H1 (cell line): ENCODE data around the gene LEMD1. TPM values are rescaled to one million over a fixed set of nuclear protein-coding genes. Genes with fewer than 3 reads are reported as not detected.

Source experiments
- CTCF ChIA-PET: fragments of 300-600 bp; sonication (Branson Sonifier 250); formaldehyde crosslinking; loops from one replicate; lab custom pipeline; 2021; ENCODE audit not compliant: partially characterized antibody; lab: Charles Lee
- POLR2A ChIA-PET: fragments of 300-600 bp; sonication (Branson Sonifier 250); formaldehyde crosslinking; loops from one replicate; lab custom pipeline; 2021; ENCODE audit warnings: inconsistent platforms; ENCODE audit not compliant: partially characterized antibody; lab: Charles Lee
- DNase-seq, 2 experiments: peaks; one replicate each; pipeline versions ENCODE4 v3.0.0 to v3.0.0-alpha.2; 2010 to 2022; ENCODE audit warnings: low spot score in 2 of 2, low read depth in 1 of 2, mixed read lengths in 1 of 2
- FAIRE-seq: peaks from 2 replicates; lab custom pipeline; 2011; peaks lifted over from hg19 to GRCh38; lab: Jason Lieb, UNC
- H2AFZ ChIP-seq: 2 replicates; pipeline ENCODE4 v1.8.1; 2012; ENCODE audit warnings: low read length, inconsistent platforms
- H2AK5ac ChIP-seq: 2 replicates; pipeline ENCODE4 v1.6.1; 2013; ENCODE audit warnings: low read depth, low read length
- H2BK120ac ChIP-seq: replicated peaks from 2 replicates; pipeline ENCODE3; 2013; ENCODE audit warnings: low read depth, low read length, inconsistent platforms
- H2BK12ac ChIP-seq: 2 replicates; pipeline ENCODE4 v1.6.1; 2013; ENCODE audit warnings: low read depth, low read length
- H2BK15ac ChIP-seq: 2 replicates; pipeline ENCODE4 v1.6.1; 2013; ENCODE audit warnings: low read length
- H2BK20ac ChIP-seq: 2 replicates; pipeline ENCODE4 v1.6.1; 2013; ENCODE audit warnings: low read length
- H2BK5ac ChIP-seq: 2 replicates; pipeline ENCODE4 v1.6.1; 2013; ENCODE audit warnings: low read depth, low read length
- H3K14ac ChIP-seq: 2 replicates; pipeline ENCODE4 v1.6.1; 2013; ENCODE audit warnings: inconsistent platforms; ENCODE audit not compliant: insufficient read length
- H3K18ac ChIP-seq: 2 replicates; pipeline ENCODE4 v1.6.1; 2013; ENCODE audit warnings: low read length; ENCODE audit errors: extremely low read depth
- H3K23ac ChIP-seq: 2 replicates; pipeline ENCODE4 v1.6.1; 2013; ENCODE audit warnings: inconsistent platforms; ENCODE audit not compliant: insufficient read length
- H3K23me2 ChIP-seq: 2 replicates; pipeline ENCODE4 v1.6.1; 2013; ENCODE audit warnings: low read depth, low read length
- H3K27ac ChIP-seq: 2 replicates; pipeline ENCODE4 v1.6.1; 2011; ENCODE audit warnings: low read depth, low read length, inconsistent platforms
- H3K27me3 ChIP-seq, 4 experiments: replicated peaks in 1 of 4; 1 replicate in 1 of 4; 2 replicates in 3 of 4; pipeline versions ENCODE4 v1.6.1 to v1.8.1; 2011 to 2013; ENCODE audit warnings: low read length in 3 of 4, mild to moderate bottlenecking in 3 of 4, inconsistent platforms in 2 of 4, mixed read lengths in 2 of 4, moderate library complexity in 1 of 4; ENCODE audit not compliant: control insufficient read depth in 3 of 4, insufficient read depth in 3 of 4; ENCODE audit errors: extremely low read depth in 1 of 4
- H3K36me3 ChIP-seq, 4 experiments: 2 replicates each; pipeline versions ENCODE4 v1.6.1 to v1.8.1; 2011 to 2013; ENCODE audit warnings: mild to moderate bottlenecking in 4 of 4, low read length in 3 of 4, moderate library complexity in 2 of 4, control low read depth in 1 of 4, inconsistent platforms in 1 of 4; ENCODE audit not compliant: insufficient read depth in 4 of 4, control insufficient read depth in 2 of 4
- H3K4ac ChIP-seq: replicated peaks from 2 replicates; pipeline ENCODE3; 2013; ENCODE audit warnings: low read length, low read depth, mixed read lengths, inconsistent platforms; ENCODE audit not compliant: insufficient read length
- H3K4me1 ChIP-seq, 4 experiments: replicated peaks in 1 of 4; 1 replicate in 1 of 4; 2 replicates in 3 of 4; pipeline versions ENCODE4 v1.6.1 to v1.8.1; 2011 to 2013; ENCODE audit warnings: low read length in 3 of 4, inconsistent platforms in 2 of 4, mixed read lengths in 1 of 4; ENCODE audit not compliant: insufficient read depth in 4 of 4, control insufficient read depth in 3 of 4
- H3K4me2 ChIP-seq, 2 experiments: 2 replicates each; pipeline versions ENCODE4 v1.6.1 to v1.8.1; 2011 to 2013; ENCODE audit warnings: low read depth in 2 of 2, low read length in 2 of 2, control low read depth in 1 of 2, inconsistent platforms in 1 of 2, mild to moderate bottlenecking in 1 of 2; ENCODE audit not compliant: insufficient read depth in 1 of 2
- H3K4me3 ChIP-seq, 4 experiments: fragments of 200-600, 300-600 bp in 1 of 4; sonication (generic), shearing (Covaris generic), sonication (Bioruptor Twin) in 1 of 4; 2 replicates each; pipeline versions ENCODE4 v1.5.1 to v1.8.1; 2011 to 2016; ENCODE audit warnings: low read length in 4 of 4, low read depth in 3 of 4, control low read depth in 2 of 4, inconsistent platforms in 2 of 4, mild to moderate bottlenecking in 2 of 4, mixed read lengths in 1 of 4, moderate library complexity in 1 of 4; ENCODE audit not compliant: insufficient read depth in 2 of 4; ENCODE audit errors: extremely low read depth in 1 of 4
- H3K56ac ChIP-seq: replicated peaks from 2 replicates; pipeline ENCODE3; 2013; ENCODE audit warnings: low read depth, mild to moderate bottlenecking, mixed read lengths, low read length, inconsistent platforms; ENCODE audit not compliant: insufficient read length
- H3K79me1 ChIP-seq: 2 replicates; pipeline ENCODE4 v1.6.1; 2013; ENCODE audit warnings: low read depth, low read length, control low read depth
- H3K79me2 ChIP-seq, 2 experiments: 2 replicates each; pipeline versions ENCODE4 v1.6.1 to v1.8.1; 2012 to 2013; ENCODE audit warnings: low read length in 2 of 2, mild to moderate bottlenecking in 2 of 2, inconsistent platforms in 1 of 2; ENCODE audit not compliant: insufficient read depth in 2 of 2, control insufficient read depth in 1 of 2
- H3K9ac ChIP-seq, 4 experiments: replicated peaks in 1 of 4; 1 replicate in 1 of 4; 2 replicates in 3 of 4; pipeline versions ENCODE4 v1.6.1 to v1.8.1; 2011 to 2013; ENCODE audit warnings: low read depth in 3 of 4, low read length in 3 of 4, control low read depth in 2 of 4, mild to moderate bottlenecking in 2 of 4, moderate library complexity in 2 of 4, inconsistent platforms in 1 of 4; ENCODE audit errors: extremely low read depth in 1 of 4
- H3K9me3 ChIP-seq, 2 experiments: 2 replicates each; pipeline versions ENCODE4 v1.6.1 to v1.8.1; 2012 to 2013; ENCODE audit warnings: mild to moderate bottlenecking in 2 of 2, moderate library complexity in 2 of 2, control low read depth in 1 of 2, inconsistent platforms in 1 of 2, low read depth in 1 of 2, low read length in 1 of 2, mixed read lengths in 1 of 2; ENCODE audit not compliant: insufficient read depth in 2 of 2
- H4K20me1 ChIP-seq, 2 experiments: replicated peaks in 1 of 2; 2 replicates each; pipeline versions ENCODE3 to v1.8.1; 2011 to 2013; ENCODE audit warnings: inconsistent platforms in 2 of 2, low read length in 2 of 2, mild to moderate bottlenecking in 1 of 2; ENCODE audit not compliant: insufficient read depth in 2 of 2, control insufficient read depth in 1 of 2
- H4K5ac ChIP-seq: 2 replicates; pipeline ENCODE4 v1.6.1; 2013; ENCODE audit warnings: low read length, low read depth, mixed read lengths, inconsistent platforms; ENCODE audit not compliant: insufficient read length
- H4K8ac ChIP-seq: 2 replicates; pipeline ENCODE4 v1.8.0; 2013; ENCODE audit warnings: mild to moderate bottlenecking, moderate library complexity, low read length, inconsistent platforms; ENCODE audit not compliant: insufficient read depth; ENCODE audit errors: extremely low read depth
- H4K91ac ChIP-seq: replicated peaks from 2 replicates; pipeline ENCODE3; 2013; ENCODE audit warnings: low read length, mixed read lengths, inconsistent platforms; ENCODE audit not compliant: insufficient read length
- ASH2L ChIP-seq: fragments of 200-600, 300-600 bp; sonication (generic); IDR thresholded peaks from one replicate; pipeline ENCODE4 v1.7.1; 2017; ENCODE audit warnings: low read length
- BCL11A ChIP-seq, 2 experiments: IDR thresholded peaks; one replicate each; pipeline ENCODE4 v1.6.1; 2011; ENCODE audit warnings: low read depth in 2 of 2, low read length in 2 of 2, mild to moderate bottlenecking in 2 of 2
- CEBPB ChIP-seq: IDR thresholded peaks from 2 replicates; pipeline ENCODE4 v1.6.1; 2012; ENCODE audit warnings: low read depth, low read length
- CTCF ChIP-seq, 3 experiments: IDR thresholded peaks; 1 replicate in 2 of 3; 2 replicates in 1 of 3; pipeline versions ENCODE4 v1.5.1 to v1.6.1; 2011; ENCODE audit warnings: low read length in 3 of 3, mild to moderate bottlenecking in 3 of 3, inconsistent platforms in 2 of 3, low read depth in 1 of 3, moderate library complexity in 1 of 3; ENCODE audit not compliant: insufficient read depth in 1 of 3; ENCODE audit errors: control extremely low read depth in 1 of 3
- EGR1 ChIP-seq: IDR thresholded peaks from 2 replicates; pipeline ENCODE4 v1.6.1; 2011; ENCODE audit warnings: low read depth, low read length, borderline replicate concordance
- JUND ChIP-seq: IDR thresholded peaks from 2 replicates; pipeline ENCODE4 v1.6.1; 2011; ENCODE audit warnings: mild to moderate bottlenecking, improper control_type of control experiment, low read length
- KDM1A ChIP-seq: fragments of 200-600, 300-600 bp; sonication (generic); IDR thresholded peaks from 2 replicates; pipeline ENCODE4 v1.7.1; 2016; ENCODE audit warnings: mild to moderate bottlenecking, low read length, borderline replicate concordance
- KDM4A ChIP-seq: IDR thresholded peaks from one replicate; pipeline ENCODE4 v1.7.1; 2012; ENCODE audit warnings: low read depth, mild to moderate bottlenecking, moderate library complexity, low read length, inconsistent platforms; ENCODE audit not compliant: severe bottlenecking
- KDM5A ChIP-seq: fragments of 200-600 bp; IDR thresholded peaks from 2 replicates; pipeline ENCODE4 v1.7.1; 2012; ENCODE audit warnings: mild to moderate bottlenecking, low read length, inconsistent platforms, mixed read lengths
- RXRA ChIP-seq: IDR thresholded peaks from 2 replicates; pipeline ENCODE4 v1.6.1; 2011; ENCODE audit warnings: low read depth, mild to moderate bottlenecking, low read length, moderate library complexity; ENCODE audit not compliant: insufficient read depth
- SIX5 ChIP-seq: IDR thresholded peaks from 2 replicates; pipeline ENCODE4 v1.6.1; 2011; ENCODE audit warnings: mild to moderate bottlenecking, low read depth, low read length
- SP4 ChIP-seq: IDR thresholded peaks from 2 replicates; pipeline ENCODE4 v1.6.1; 2012; ENCODE audit warnings: low read length, inconsistent platforms
- ZNF274 ChIP-seq: IDR thresholded peaks from 2 replicates; pipeline ENCODE4 v1.7.0; 2012; ENCODE audit warnings: low read length, borderline replicate concordance; ENCODE audit errors: extremely low read depth
- WGBS, 2 experiments: shearing (Covaris generic) in 1 of 2; methylation state at CpG; one replicate each; pipeline versions ENCODE4 v1.1.6 to v1.1.7; 2013 to 2015; ENCODE audit warnings: low lambda C conversion rate in 2 of 2, mixed read lengths in 2 of 2, inconsistent platforms in 1 of 2, low coverage in 1 of 2, missing lambda C conversion rate in 1 of 2; ENCODE audit not compliant: insufficient replicate concordance in 2 of 2, insufficient coverage in 1 of 2, insufficient read length in 1 of 2; ENCODE audit errors: extremely low coverage in 1 of 2, missing lambda C conversion rate in 1 of 2; 5-methylcytosine and 5-hydroxymethylcytosine counted together
- polyA plus RNA-seq, 7 experiments: library from polyadenylated mRNA; depleted of rRNA in 3 of 7; stranded (reverse) in 5 of 7; unstranded in 2 of 7; fragments of >200 nt in 5 of 7; fragments of 200-250 nt in 2 of 7; gene quantifications; 1 replicate in 5 of 7; 2 replicates in 1 of 7; 4 replicates in 1 of 7; pipeline versions ENCODE4 v1.2.1 to v1.2.3, GENCODE V29; 2011 to 2013; ENCODE audit warnings: missing spikeins in 2 of 7, mixed read lengths in 2 of 7
- total RNA-seq: library from RNA; stranded (reverse); fragmentation: NEBNext Ultra II Directional; extraction: Animal tissue kit (Norgen Biotek cat#: 25700); gene quantifications from 2 replicates; pipeline ENCODE4 v1.2.1, GENCODE V29; 2021

LEMD1 gene
- total and polyA plus RNA-seq, 2 of the 8 experiments (the other 6 are each of a cell fraction or from before 2014, with no cell fraction given), result 10.0 to 10.5 TPM

GRCh38 chr1:205373798-205374175, 48.1 kb downstream of the LEMD1 start:
- no peaks in the 10 kb centered on the region for H3K23me2 ChIP-seq
- H3K9ac ChIP-seq, result no peak overlapping the region
- H3K27ac ChIP-seq, result no peak overlapping the region
- no peaks in the 10 kb centered on the region for H4K20me1 ChIP-seq
- H3K23ac ChIP-seq, result no peak overlapping the region
- no peak overlapping the region for H3K18ac ChIP-seq
- no peak overlapping the region for H2AK5ac ChIP-seq
- ChIA-PET POLR2A (no interaction called here), CTCF (interaction anchor here (0.9 to 14.6 kb wide), 7 partner anchors 18 to 312 kb away, joined by 3 to 207 read pairs (median 3); partner anchors contain the start of gene KLHDC8A)
- peaks cover 9 to 25% (median 19%) of the 10 kb centered on the region in 4 experiments; a peak in 5 of 7 replicates for H3K4me1 ChIP-seq
- peak overlapping the region in 1 of 2 experiments; percentile 3; a peak in 1 of 4 replicates for H3K4me2 ChIP-seq
- H2BK5ac ChIP-seq, result no peak overlapping the region
- no peak overlapping the region for H3K4ac ChIP-seq
- H2BK15ac ChIP-seq, result no peak overlapping the region
- H2AFZ ChIP-seq, result no peak overlapping the region
- no peaks in the 10 kb centered on the region for H3K79me1 ChIP-seq
- no peak for DNase-seq
- H3K36me3 ChIP-seq, result no peaks in the 10 kb centered on the region
- H2BK12ac ChIP-seq, result no peak overlapping the region
- no peak overlapping the region for H4K5ac ChIP-seq
- H4K8ac ChIP-seq, result no peak overlapping the region
- H3K27me3 ChIP-seq, result no peaks in the 10 kb centered on the region
- no peaks in the 10 kb centered on the region for H3K79me2 ChIP-seq
- H3K4me3 ChIP-seq, result no peak overlapping the region
- no peak overlapping the region for H3K56ac ChIP-seq
- H3K14ac ChIP-seq, result no peak overlapping the region
- 97% methylated on average over 2 of the region's 2 CpGs; no CpG with 5 or more reads in 1 of the 2 experiments for WGBS, 2 experiments
- no peak overlapping the region for H2BK20ac ChIP-seq
- FAIRE-seq, result no peak
- H4K91ac ChIP-seq, result no peak overlapping the region
- H2BK120ac ChIP-seq, result no peak overlapping the region
- H3K9me3 ChIP-seq, result no peaks in the 10 kb centered on the region
- TF ChIP-seq ASH2L (no peak), ZNF274 (no peak), RXRA (no peak), SIX5 (no peak), KDM5A (no peak), EGR1 (no peak), CTCF (IDR thresholded peaks at IDR 0.05; ENCODE audit: control extremely low read depth in 1 of 3, insufficient read depth in 1 of 3, low read depth in 1 of 3, low read length in 3 of 3) (no peak), KDM4A (no peak), CEBPB (no peak), SP4 (no peak), JUND (no peak), BCL11A (IDR thresholded peaks at IDR 0.05; ENCODE audit: low read depth in 2 of 2, low read length in 2 of 2) (no peak), KDM1A (no peak)
